Measurements from ENCODE around the gene ADGRD1. TPM values are rescaled to one million over a fixed set of nuclear protein-coding genes. Genes with fewer than 3 reads are reported as not detected.

ADGRD1 gene
- total RNA-seq, 2 donors from 2014 or later = not detected

GRCh38 chr12:131040491-131040890, 86.8 kb downstream of the ADGRD1 start:
- ATAC-seq (no peak), DNase-seq (ENCODE audit: low spot score) (no peak)
- Mint-ChIP-seq H3K27me3 (no peaks in the 10 kb centered on the region), H3K27ac (no peak overlapping the region), H3K36me3 (no peaks in the 10 kb centered on the region), H3K4me1 (ENCODE audit: low read depth in 2 of 2) (peaks cover 0 to 8% of the 10 kb centered on the region in 2 donors), H3K9me3 (peaks cover 9% of the 10 kb centered on the region), H3K4me3 (no peak overlapping the region)

GRCh38 chr12:131041216-131041967, 87.7 kb downstream of the ADGRD1 start:
- peaks cover 9% of the 10 kb centered on the region for H3K9me3 Mint-ChIP-seq
- H3K36me3 Mint-ChIP-seq = no peaks in the 10 kb centered on the region
- ATAC-seq (peak in 1 of 2 donors; percentile 21), DNase-seq (ENCODE audit: low spot score) (no peak)
- no peak overlapping the region for H3K27ac Mint-ChIP-seq
- no peaks in the 10 kb centered on the region for H3K27me3 Mint-ChIP-seq
- H3K4me3 Mint-ChIP-seq = no peak overlapping the region
- peaks cover 0 to 5% of the 10 kb centered on the region in 2 donors for H3K4me1 Mint-ChIP-seq (ENCODE audit: low read depth in 2 of 2)

- H3K4me3 Mint-ChIP-seq = no peak overlapping the region
- no peaks in the 10 kb centered on the region for H3K4me1 Mint-ChIP-seq (ENCODE audit: low read depth in 2 of 2)
- no peaks in the 10 kb centered on the region for H3K36me3 Mint-ChIP-seq
- no peak for DNase-seq (ENCODE audit: low spot score)
- ATAC-seq = no peak
- H3K27ac Mint-ChIP-seq = no peak overlapping the region
- no peaks in the 10 kb centered on the region for H3K27me3 Mint-ChIP-seq
- peaks cover 4% of the 10 kb centered on the region for H3K9me3 Mint-ChIP-seq
These were observed 88.5 kb downstream of the ADGRD1 start for GRCh38 chr12:131041968-131042833.

- H3K36me3 Mint-ChIP-seq = no peaks in the 10 kb centered on the region
- DNase-seq (ENCODE audit: low spot score) = no peak
These were observed 89.1 kb downstream of the ADGRD1 start for GRCh38 chr12:131042834-131043245.

GRCh38 chr12:131043401-131043871, 89.7 kb downstream of the ADGRD1 start:
- H3K36me3 Mint-ChIP-seq = no peaks in the 10 kb centered on the region
- no peak for DNase-seq (ENCODE audit: low spot score)
- H3K27ac Mint-ChIP-seq = no peak overlapping the region
- ATAC-seq = no peak
- no peaks in the 10 kb centered on the region for H3K27me3 Mint-ChIP-seq
- no peaks in the 10 kb centered on the region for H3K9me3 Mint-ChIP-seq
- no peak overlapping the region for H3K4me3 Mint-ChIP-seq
- H3K4me1 Mint-ChIP-seq (ENCODE audit: low read depth in 2 of 2) = no peaks in the 10 kb centered on the region

More at GRCh38 chr12:131042834-131043245, 89.1 kb downstream of the ADGRD1 start:
- Mint-ChIP-seq H3K4me3 (no peak overlapping the region), H3K27me3 (no peaks in the 10 kb centered on the region), H3K27ac (no peak overlapping the region), H3K9me3 (peaks cover under 1% of the 10 kb centered on the region), H3K4me1 (ENCODE audit: low read depth in 2 of 2) (no peaks in the 10 kb centered on the region)
- ATAC-seq = no peak

- DNase-seq (ENCODE audit: low spot score) (no peak), ATAC-seq (no peak)
- H3K4me1 Mint-ChIP-seq (ENCODE audit: low read depth in 2 of 2) = no peaks in the 10 kb centered on the region
- no peak overlapping the region for H3K27ac Mint-ChIP-seq
- no peaks in the 10 kb centered on the region for H3K9me3 Mint-ChIP-seq
- no peaks in the 10 kb centered on the region for H3K36me3 Mint-ChIP-seq
- H3K4me3 Mint-ChIP-seq = no peak overlapping the region
- H3K27me3 Mint-ChIP-seq = no peaks in the 10 kb centered on the region
These were observed 90.4 kb downstream of the ADGRD1 start for GRCh38 chr12:131044136-131044535.

GRCh38 chr12:131044760-131045381, 91.2 kb downstream of the ADGRD1 start:
- H3K4me1 Mint-ChIP-seq (ENCODE audit: low read depth in 2 of 2) = no peaks in the 10 kb centered on the region
- no peaks in the 10 kb centered on the region for H3K9me3 Mint-ChIP-seq

GRCh38 chr12:131045705-131046460, 92.2 kb downstream of the ADGRD1 start:
- Mint-ChIP-seq H3K4me1 (ENCODE audit: low read depth in 2 of 2) (no peaks in the 10 kb centered on the region), H3K27ac (no peak overlapping the region), H3K36me3 (no peaks in the 10 kb centered on the region), H3K27me3 (no peaks in the 10 kb centered on the region), H3K4me3 (no peak overlapping the region), H3K9me3 (no peaks in the 10 kb centered on the region)
- DNase-seq (ENCODE audit: low spot score) = no peak
- ATAC-seq = no peak

More at GRCh38 chr12:131044760-131045381, 91.2 kb downstream of the ADGRD1 start:
- H3K4me3 Mint-ChIP-seq = no peak overlapping the region
- no peaks in the 10 kb centered on the region for H3K36me3 Mint-ChIP-seq
- no peak overlapping the region for H3K27ac Mint-ChIP-seq
- H3K27me3 Mint-ChIP-seq = no peaks in the 10 kb centered on the region
- ATAC-seq (no peak), DNase-seq (ENCODE audit: low spot score) (no peak)

GRCh38 chr12:131046813-131047788, 93.4 kb downstream of the ADGRD1 start:
- H3K4me3 Mint-ChIP-seq = no peak overlapping the region
- no peak for ATAC-seq
- H3K27ac Mint-ChIP-seq = no peak overlapping the region
- H3K36me3 Mint-ChIP-seq = no peaks in the 10 kb centered on the region
- H3K9me3 Mint-ChIP-seq = no peaks in the 10 kb centered on the region
- no peaks in the 10 kb centered on the region for H3K4me1 Mint-ChIP-seq (ENCODE audit: low read depth in 2 of 2)
- no peaks in the 10 kb centered on the region for H3K27me3 Mint-ChIP-seq
- no peak for DNase-seq (ENCODE audit: low spot score)

- Mint-ChIP-seq H3K4me3 (no peak overlapping the region), H3K9me3 (no peaks in the 10 kb centered on the region), H3K27me3 (no peaks in the 10 kb centered on the region), H3K27ac (no peak overlapping the region), H3K4me1 (ENCODE audit: low read depth in 2 of 2) (no peaks in the 10 kb centered on the region), H3K36me3 (no peaks in the 10 kb centered on the region)
- ATAC-seq (no peak), DNase-seq (ENCODE audit: low spot score) (no peak)
These were observed 94.3 kb downstream of the ADGRD1 start for GRCh38 chr12:131047789-131048610.

GRCh38 chr12:131048611-131048990, 94.9 kb downstream of the ADGRD1 start:
- Mint-ChIP-seq H3K4me1 (ENCODE audit: low read depth in 2 of 2) (no peaks in the 10 kb centered on the region), H3K4me3 (no peak overlapping the region), H3K9me3 (no peaks in the 10 kb centered on the region), H3K36me3 (no peaks in the 10 kb centered on the region), H3K27ac (no peak overlapping the region), H3K27me3 (no peaks in the 10 kb centered on the region)
- ATAC-seq = no peak
- no peak for DNase-seq (ENCODE audit: low spot score)

- ATAC-seq (peak in 1 of 2 donors; percentile 54), DNase-seq (ENCODE audit: low spot score) (no peak)
- Mint-ChIP-seq H3K36me3 (no peaks in the 10 kb centered on the region), H3K27me3 (peaks cover 0 to 2% of the 10 kb centered on the region in 2 donors), H3K9me3 (no peaks in the 10 kb centered on the region), H3K27ac (no peak overlapping the region), H3K4me1 (ENCODE audit: low read depth in 2 of 2) (no peaks in the 10 kb centered on the region), H3K4me3 (no peak overlapping the region)
These were observed 95.3 kb downstream of the ADGRD1 start for GRCh38 chr12:131049002-131049401.
